HL-60 (cell line): Measurements from ENCODE around the gene STK33.

Experiments used
- CTCF ChIP-seq: IDR thresholded peaks from one replicate; pipeline ENCODE4 v1.5.1; 2011; ENCODE audit warnings: low read length, control low read depth, inconsistent platforms; ENCODE audit not compliant: insufficient read depth
- POLR2AphosphoS5 ChIP-seq: IDR thresholded peaks from 2 replicates; pipeline ENCODE4 v1.6.1; 2012; ENCODE audit warnings: low read depth
- TF ChIP-seq, protein P1 (sequence below): IDR thresholded peaks from 2 replicates; pipeline ENCODE4 v1.6.1; 2012; ENCODE audit warnings: low read depth; ENCODE audit not compliant: insufficient replicate concordance

DNA sequence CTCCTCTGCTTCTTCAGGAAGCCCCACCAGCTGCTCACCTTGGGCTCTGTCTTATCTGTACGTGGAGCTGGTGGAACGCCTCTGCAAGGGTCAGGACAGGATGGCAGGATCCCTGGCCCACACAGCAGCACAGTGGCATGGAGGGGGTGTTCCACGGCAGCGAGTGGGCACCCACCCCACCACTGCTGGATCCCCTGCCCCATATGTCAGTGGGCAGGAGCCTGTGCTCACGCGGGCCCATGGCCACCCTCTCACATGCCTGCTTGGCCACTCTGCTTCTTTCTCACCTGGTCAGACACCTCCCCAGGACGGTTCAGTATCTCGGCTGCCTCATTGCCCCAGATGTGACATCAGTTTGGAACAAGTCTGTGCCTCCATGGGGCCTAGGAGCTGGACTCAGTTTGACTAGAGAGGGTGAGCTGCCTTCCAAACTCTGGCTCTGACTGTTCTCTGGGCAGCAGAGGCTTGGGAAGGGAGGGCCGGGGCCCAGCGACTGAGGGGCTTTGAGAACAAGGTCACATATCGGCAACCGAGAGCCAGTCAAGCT is 232.3 kb downstream of the STK33 start:
- TF ChIP-seq CTCF (no peak), POLR2AphosphoS5 (no peak)
- TF ChIP-seq, protein P1, sequence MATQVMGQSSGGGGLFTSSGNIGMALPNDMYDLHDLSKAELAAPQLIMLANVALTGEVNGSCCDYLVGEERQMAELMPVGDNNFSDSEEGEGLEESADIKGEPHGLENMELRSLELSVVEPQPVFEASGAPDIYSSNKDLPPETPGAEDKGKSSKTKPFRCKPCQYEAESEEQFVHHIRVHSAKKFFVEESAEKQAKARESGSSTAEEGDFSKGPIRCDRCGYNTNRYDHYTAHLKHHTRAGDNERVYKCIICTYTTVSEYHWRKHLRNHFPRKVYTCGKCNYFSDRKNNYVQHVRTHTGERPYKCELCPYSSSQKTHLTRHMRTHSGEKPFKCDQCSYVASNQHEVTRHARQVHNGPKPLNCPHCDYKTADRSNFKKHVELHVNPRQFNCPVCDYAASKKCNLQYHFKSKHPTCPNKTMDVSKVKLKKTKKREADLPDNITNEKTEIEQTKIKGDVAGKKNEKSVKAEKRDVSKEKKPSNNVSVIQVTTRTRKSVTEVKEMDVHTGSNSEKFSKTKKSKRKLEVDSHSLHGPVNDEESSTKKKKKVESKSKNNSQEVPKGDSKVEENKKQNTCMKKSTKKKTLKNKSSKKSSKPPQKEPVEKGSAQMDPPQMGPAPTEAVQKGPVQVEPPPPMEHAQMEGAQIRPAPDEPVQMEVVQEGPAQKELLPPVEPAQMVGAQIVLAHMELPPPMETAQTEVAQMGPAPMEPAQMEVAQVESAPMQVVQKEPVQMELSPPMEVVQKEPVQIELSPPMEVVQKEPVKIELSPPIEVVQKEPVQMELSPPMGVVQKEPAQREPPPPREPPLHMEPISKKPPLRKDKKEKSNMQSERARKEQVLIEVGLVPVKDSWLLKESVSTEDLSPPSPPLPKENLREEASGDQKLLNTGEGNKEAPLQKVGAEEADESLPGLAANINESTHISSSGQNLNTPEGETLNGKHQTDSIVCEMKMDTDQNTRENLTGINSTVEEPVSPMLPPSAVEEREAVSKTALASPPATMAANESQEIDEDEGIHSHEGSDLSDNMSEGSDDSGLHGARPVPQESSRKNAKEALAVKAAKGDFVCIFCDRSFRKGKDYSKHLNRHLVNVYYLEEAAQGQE: no peak
